Neural cell (in vitro differentiated cells): ENCODE data around the gene EXD3.

Experiments used
- CTCF ChIP-seq: fragments of 450-650 bp; IDR thresholded peaks from 2 replicates; pipeline ENCODE4 v1.5.1; 2014; ENCODE audit warnings: antibody characterized with exemption, mild to moderate bottlenecking, moderate library complexity; ENCODE audit not compliant: poor library complexity, severe bottlenecking
- EP300 ChIP-seq: fragments of 450-650 bp; conservative IDR thresholded peaks from 2 replicates; pipeline ENCODE4 v1.6.1; 2014; ENCODE audit warnings: antibody characterized with exemption, mild to moderate bottlenecking, moderate library complexity; ENCODE audit not compliant: poor library complexity, severe bottlenecking
- EZH2 ChIP-seq: fragments of 200-600, 300-800 bp; shearing (Covaris generic), sonication (generic); IDR thresholded peaks from 2 replicates; pipeline ENCODE4 v1.6.1; 2014; ENCODE audit warnings: antibody characterized with exemption, low read length, borderline replicate concordance, mild to moderate bottlenecking; ENCODE audit not compliant: insufficient read depth, poor library complexity, severe bottlenecking
- MXI1 ChIP-seq: fragments of 450-650 bp; conservative IDR thresholded peaks from 2 replicates; pipeline ENCODE4 v1.6.1; 2014; ENCODE audit warnings: antibody characterized with exemption, mild to moderate bottlenecking; ENCODE audit not compliant: poor library complexity, severe bottlenecking
- POLR2AphosphoS5 ChIP-seq: IDR thresholded peaks from 2 replicates; pipeline ENCODE4 v1.6.1; 2012
- RAD21 ChIP-seq: fragments of 450-650 bp; conservative IDR thresholded peaks from 2 replicates; pipeline ENCODE4 v1.6.1; 2014; ENCODE audit warnings: antibody characterized with exemption, mild to moderate bottlenecking, moderate library complexity
- TAF1 ChIP-seq: IDR thresholded peaks from 2 replicates; pipeline ENCODE4 v1.6.1; 2012; ENCODE audit warnings: low read depth
- TF ChIP-seq, protein P1 (sequence below): IDR thresholded peaks from 2 replicates; pipeline ENCODE4 v1.6.1; 2012; ENCODE audit warnings: borderline replicate concordance

GRCh38 chr9:137294091-137294680 is 128.8 kb downstream of the EXD3 start:
- no peak for TF ChIP-seq CTCF
- no peak for TF ChIP-seq TAF1
- no peak for TF ChIP-seq POLR2AphosphoS5
- TF ChIP-seq EZH2, result no peak
- TF ChIP-seq MXI1, result no peak
- TF ChIP-seq, protein P1, sequence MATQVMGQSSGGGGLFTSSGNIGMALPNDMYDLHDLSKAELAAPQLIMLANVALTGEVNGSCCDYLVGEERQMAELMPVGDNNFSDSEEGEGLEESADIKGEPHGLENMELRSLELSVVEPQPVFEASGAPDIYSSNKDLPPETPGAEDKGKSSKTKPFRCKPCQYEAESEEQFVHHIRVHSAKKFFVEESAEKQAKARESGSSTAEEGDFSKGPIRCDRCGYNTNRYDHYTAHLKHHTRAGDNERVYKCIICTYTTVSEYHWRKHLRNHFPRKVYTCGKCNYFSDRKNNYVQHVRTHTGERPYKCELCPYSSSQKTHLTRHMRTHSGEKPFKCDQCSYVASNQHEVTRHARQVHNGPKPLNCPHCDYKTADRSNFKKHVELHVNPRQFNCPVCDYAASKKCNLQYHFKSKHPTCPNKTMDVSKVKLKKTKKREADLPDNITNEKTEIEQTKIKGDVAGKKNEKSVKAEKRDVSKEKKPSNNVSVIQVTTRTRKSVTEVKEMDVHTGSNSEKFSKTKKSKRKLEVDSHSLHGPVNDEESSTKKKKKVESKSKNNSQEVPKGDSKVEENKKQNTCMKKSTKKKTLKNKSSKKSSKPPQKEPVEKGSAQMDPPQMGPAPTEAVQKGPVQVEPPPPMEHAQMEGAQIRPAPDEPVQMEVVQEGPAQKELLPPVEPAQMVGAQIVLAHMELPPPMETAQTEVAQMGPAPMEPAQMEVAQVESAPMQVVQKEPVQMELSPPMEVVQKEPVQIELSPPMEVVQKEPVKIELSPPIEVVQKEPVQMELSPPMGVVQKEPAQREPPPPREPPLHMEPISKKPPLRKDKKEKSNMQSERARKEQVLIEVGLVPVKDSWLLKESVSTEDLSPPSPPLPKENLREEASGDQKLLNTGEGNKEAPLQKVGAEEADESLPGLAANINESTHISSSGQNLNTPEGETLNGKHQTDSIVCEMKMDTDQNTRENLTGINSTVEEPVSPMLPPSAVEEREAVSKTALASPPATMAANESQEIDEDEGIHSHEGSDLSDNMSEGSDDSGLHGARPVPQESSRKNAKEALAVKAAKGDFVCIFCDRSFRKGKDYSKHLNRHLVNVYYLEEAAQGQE, result no peak
- TF ChIP-seq EP300, result no peak
- no peak for TF ChIP-seq RAD21
